ENCODE data around the gene MTA1. TPM values are rescaled to one million over a fixed set of nuclear protein-coding genes. Genes with fewer than 3 reads are reported as not detected.

The MTA1 gene
- total RNA-seq, 4 donors from 2014 or later, result 49.0 to 94.2 (median 67.9) TPM

DNA sequence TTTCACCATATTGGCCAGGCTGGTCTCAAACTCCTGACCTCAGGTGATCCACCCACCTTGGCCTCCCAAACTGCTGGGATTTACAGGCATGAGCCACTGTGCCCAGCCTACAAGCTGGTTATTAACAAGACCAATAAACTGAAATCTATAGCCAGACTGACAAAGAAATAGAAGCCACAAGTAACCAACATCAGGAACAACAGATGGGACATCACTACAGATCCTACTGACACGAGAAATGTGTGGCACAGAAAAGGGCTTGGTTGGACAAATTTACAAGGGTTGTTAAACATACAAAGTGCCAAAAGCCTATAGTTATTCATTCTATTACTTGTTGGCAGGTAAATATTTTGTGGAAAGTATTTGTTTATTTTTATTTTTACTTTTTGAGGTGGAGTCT, 11.6 kb downstream of the MTA1 start:
- peaks cover 0 to 15% (median 15%) of the 10 kb centered on the region in 4 donors for H3K4me1 ChIP-seq
- WGBS, result 100% methylated on average over 1 of the region's 1 CpG

GRCh38 chr14:105432657-105433056, 13.0 kb downstream of the MTA1 start:
- Histone ChIP-seq H3K27ac (replicated peaks in 1 of 4) (no peak overlapping the region), H3K9me3 (no peaks in the 10 kb centered on the region), H3K27me3 (no peaks in the 10 kb centered on the region), H3K36me3 (peaks cover 0 to 16% (median 2%) of the 10 kb centered on the region in 4 donors), H3K4me1 (peaks cover 5 to 15% (median 15%) of the 10 kb centered on the region in 4 donors), H3K4me3 (no peak overlapping the region)
- intact Hi-C loops (cut with DNase I), result no loop called here
- no peak for DNase-seq (ENCODE audit: extremely low spot score)
- TF ChIP-seq, protein P1, sequence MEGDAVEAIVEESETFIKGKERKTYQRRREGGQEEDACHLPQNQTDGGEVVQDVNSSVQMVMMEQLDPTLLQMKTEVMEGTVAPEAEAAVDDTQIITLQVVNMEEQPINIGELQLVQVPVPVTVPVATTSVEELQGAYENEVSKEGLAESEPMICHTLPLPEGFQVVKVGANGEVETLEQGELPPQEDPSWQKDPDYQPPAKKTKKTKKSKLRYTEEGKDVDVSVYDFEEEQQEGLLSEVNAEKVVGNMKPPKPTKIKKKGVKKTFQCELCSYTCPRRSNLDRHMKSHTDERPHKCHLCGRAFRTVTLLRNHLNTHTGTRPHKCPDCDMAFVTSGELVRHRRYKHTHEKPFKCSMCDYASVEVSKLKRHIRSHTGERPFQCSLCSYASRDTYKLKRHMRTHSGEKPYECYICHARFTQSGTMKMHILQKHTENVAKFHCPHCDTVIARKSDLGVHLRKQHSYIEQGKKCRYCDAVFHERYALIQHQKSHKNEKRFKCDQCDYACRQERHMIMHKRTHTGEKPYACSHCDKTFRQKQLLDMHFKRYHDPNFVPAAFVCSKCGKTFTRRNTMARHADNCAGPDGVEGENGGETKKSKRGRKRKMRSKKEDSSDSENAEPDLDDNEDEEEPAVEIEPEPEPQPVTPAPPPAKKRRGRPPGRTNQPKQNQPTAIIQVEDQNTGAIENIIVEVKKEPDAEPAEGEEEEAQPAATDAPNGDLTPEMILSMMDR (IDR thresholded peaks at IDR 0.05), result no peak
- no peak for TF ChIP-seq EP300 (IDR thresholded peaks at IDR 0.05)
- no peak for TF ChIP-seq POLR2AphosphoS5 (IDR thresholded peaks at IDR 0.05)
- TF ChIP-seq POLR2A (IDR thresholded peaks at IDR 0.05; ENCODE audit: low read depth), result no peak
- WGBS, result 87% methylated on average over 12 of the region's 12 CpGs

More for the DNA sequence above, 11.6 kb downstream of the MTA1 start:
- intact Hi-C loops (cut with DNase I), result no loop called here
- TF ChIP-seq EP300 (IDR thresholded peaks at IDR 0.05) (no peak), POLR2AphosphoS5 (IDR thresholded peaks at IDR 0.05) (no peak), POLR2A (IDR thresholded peaks at IDR 0.05; ENCODE audit: low read depth) (no peak)
- TF ChIP-seq, protein P1 (IDR thresholded peaks at IDR 0.05), result no peak
- Histone ChIP-seq H3K27me3 (no peaks in the 10 kb centered on the region), H3K4me3 (no peak overlapping the region), H3K9me3 (peaks cover 0 to 4% (median 0%) of the 10 kb centered on the region in 4 donors), H3K27ac (replicated peaks in 1 of 4) (peak overlapping the region in 2 of 4 donors; percentile 19 to 35), H3K36me3 (peaks cover 0 to 21% (median 11%) of the 10 kb centered on the region in 4 donors)
- DNase-seq (ENCODE audit: extremely low spot score), result no peak

DNA sequence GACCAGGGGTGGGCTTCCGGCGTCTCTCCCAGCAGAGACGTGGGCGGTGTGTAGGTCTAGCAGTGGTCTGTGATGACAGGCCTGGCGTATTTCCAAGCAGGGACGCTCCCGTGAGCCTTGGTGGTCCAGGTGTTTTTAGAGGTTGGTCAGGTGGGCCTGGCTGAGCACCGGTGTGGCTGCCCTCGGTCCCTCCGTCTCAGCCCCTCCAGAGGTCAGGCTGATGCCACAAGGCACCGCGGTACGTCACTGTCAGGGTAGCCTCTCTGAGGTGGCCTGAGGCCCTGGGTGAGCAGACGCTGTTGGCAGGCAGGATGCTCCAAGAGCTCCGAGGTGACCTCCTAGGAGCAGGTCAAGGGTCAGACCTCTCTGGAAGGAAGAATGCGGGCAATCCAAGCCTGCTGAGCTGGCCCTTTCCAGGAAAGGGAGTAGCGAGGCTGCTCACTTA, 13.6 kb downstream of the MTA1 start:
- no peak for DNase-seq (ENCODE audit: extremely low spot score)
- Histone ChIP-seq H3K4me1 (peaks cover 11 to 20% (median 15%) of the 10 kb centered on the region in 4 donors), H3K9me3 (no peaks in the 10 kb centered on the region), H3K36me3 (peaks cover 0 to 19% (median 2%) of the 10 kb centered on the region in 4 donors), H3K4me3 (no peak overlapping the region), H3K27me3 (no peaks in the 10 kb centered on the region), H3K27ac (replicated peaks in 1 of 4) (no peak overlapping the region)
- intact Hi-C loops (cut with DNase I), result no loop called here
- 98% methylated on average over 6 of the region's 17 CpGs for WGBS
- TF ChIP-seq POLR2AphosphoS5 (IDR thresholded peaks at IDR 0.05) (no peak), POLR2A (IDR thresholded peaks at IDR 0.05; ENCODE audit: low read depth) (no peak), EP300 (IDR thresholded peaks at IDR 0.05) (no peak)
- TF ChIP-seq, protein P1 (IDR thresholded peaks at IDR 0.05), result no peak

- intact Hi-C loops (cut with DNase I), result no loop called here
- Histone ChIP-seq H3K36me3 (peaks cover 0 to 39% (median 25%) of the 10 kb centered on the region in 4 donors), H3K4me1 (peaks cover 0 to 25% (median 11%) of the 10 kb centered on the region in 4 donors), H3K27ac (replicated peaks in 1 of 4) (no peak overlapping the region), H3K27me3 (no peaks in the 10 kb centered on the region), H3K4me3 (no peak overlapping the region), H3K9me3 (no peaks in the 10 kb centered on the region)
- TF ChIP-seq EP300 (IDR thresholded peaks at IDR 0.05) (no peak), POLR2A (IDR thresholded peaks at IDR 0.05; ENCODE audit: low read depth) (no peak), POLR2AphosphoS5 (IDR thresholded peaks at IDR 0.05) (no peak)
- TF ChIP-seq, protein P1 (IDR thresholded peaks at IDR 0.05), result no peak
- WGBS, result 85% methylated on average over 12 of the region's 12 CpGs
- DNase-seq (ENCODE audit: extremely low spot score), result no peak
Observed at GRCh38 chr14:105436402-105436801, 16.8 kb downstream of the MTA1 start.
